ENCODE measurements around the gene LCN9. TPM values are rescaled to one million over a fixed set of nuclear protein-coding genes. Genes with fewer than 3 reads are reported as not detected.

The LCN9 gene
- total RNA-seq, 1 experiment from 2014 or later, result not detected

DNA sequence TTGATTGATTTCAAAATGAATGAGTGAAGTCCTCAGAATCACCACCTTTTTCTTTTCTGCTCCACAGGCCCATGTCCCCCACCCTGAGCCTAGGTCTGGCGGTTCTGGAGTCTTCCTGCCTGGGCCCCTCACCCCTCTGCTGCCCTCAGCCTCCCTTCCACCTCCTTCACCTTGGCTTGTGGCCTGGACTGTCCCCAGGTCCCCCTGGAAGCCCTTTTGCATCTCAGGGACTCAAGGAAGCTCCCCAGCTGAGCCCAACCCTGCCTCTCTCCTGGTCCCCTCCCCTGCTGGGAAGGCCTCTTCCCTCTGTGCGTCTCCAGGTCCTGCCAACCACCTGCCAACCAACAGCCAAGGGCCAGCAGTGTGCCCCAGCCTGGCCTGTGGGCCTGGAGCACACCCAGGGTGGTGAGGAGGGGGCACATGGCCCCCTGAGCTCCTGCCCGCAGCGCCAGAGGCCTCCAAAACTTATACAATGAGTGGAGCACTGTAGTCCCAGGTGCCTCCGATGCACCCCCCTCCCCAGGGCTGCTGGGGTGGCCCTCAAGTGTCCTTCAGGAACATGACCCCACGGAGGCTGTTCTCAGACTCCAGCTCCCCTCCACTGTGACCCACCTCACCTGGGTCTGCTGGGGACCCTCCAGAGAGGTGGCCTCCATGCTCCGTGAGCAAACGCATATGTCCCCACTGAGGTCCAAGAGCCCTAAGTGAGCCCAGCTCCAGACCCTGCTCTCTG is 44.1 kb upstream of the LCN9 start:
- H3K27ac Mint-ChIP-seq (ENCODE audit: unreplicated experiment), result no peak overlapping the region
- DNase-seq, result no peak
- TF ChIP-seq, protein P1, sequence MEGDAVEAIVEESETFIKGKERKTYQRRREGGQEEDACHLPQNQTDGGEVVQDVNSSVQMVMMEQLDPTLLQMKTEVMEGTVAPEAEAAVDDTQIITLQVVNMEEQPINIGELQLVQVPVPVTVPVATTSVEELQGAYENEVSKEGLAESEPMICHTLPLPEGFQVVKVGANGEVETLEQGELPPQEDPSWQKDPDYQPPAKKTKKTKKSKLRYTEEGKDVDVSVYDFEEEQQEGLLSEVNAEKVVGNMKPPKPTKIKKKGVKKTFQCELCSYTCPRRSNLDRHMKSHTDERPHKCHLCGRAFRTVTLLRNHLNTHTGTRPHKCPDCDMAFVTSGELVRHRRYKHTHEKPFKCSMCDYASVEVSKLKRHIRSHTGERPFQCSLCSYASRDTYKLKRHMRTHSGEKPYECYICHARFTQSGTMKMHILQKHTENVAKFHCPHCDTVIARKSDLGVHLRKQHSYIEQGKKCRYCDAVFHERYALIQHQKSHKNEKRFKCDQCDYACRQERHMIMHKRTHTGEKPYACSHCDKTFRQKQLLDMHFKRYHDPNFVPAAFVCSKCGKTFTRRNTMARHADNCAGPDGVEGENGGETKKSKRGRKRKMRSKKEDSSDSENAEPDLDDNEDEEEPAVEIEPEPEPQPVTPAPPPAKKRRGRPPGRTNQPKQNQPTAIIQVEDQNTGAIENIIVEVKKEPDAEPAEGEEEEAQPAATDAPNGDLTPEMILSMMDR (IDR thresholded peaks at IDR 0.05; ENCODE audit: unreplicated experiment), result no peak
- intact Hi-C loops (cut with micrococcal nuclease; ENCODE audit: unreplicated experiment), result no loop called here
- peaks cover 83% of the 10 kb centered on the region for H3K27me3 Mint-ChIP-seq (ENCODE audit: unreplicated experiment)
- no peak overlapping the region for H3K4me3 Mint-ChIP-seq (ENCODE audit: low read depth, unreplicated experiment)
- no TSS peak for BruUV-seq (replicated peaks)
- H3K4me1 Mint-ChIP-seq (ENCODE audit: low read depth, unreplicated experiment), result no peaks in the 10 kb centered on the region
- CTCF ChIA-PET, result no interaction called here
- no peaks in the 10 kb centered on the region for H3K9me3 Mint-ChIP-seq (ENCODE audit: low read depth, unreplicated experiment)
- peaks cover 4% of the 10 kb centered on the region for H3K36me3 Mint-ChIP-seq (ENCODE audit: insufficient read depth, unreplicated experiment)

DNA sequence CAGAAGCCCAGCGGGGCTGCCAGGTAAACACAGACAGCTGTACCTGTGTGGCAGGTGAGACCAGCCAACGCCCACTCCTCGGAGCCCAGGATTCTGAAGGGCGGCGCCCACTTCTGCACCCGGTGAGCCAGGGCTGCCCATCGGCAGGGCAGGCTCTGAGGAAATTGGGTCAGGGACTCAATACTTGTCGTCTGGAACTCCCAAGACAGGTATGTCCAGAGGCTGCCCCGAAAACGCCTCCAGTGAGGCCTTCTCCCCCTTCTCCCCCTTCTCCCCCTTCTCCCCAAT is 43.6 kb upstream of the LCN9 start:
- Mint-ChIP-seq H3K36me3 (ENCODE audit: insufficient read depth, unreplicated experiment) (peaks cover 4% of the 10 kb centered on the region), H3K27me3 (ENCODE audit: unreplicated experiment) (peaks cover 82% of the 10 kb centered on the region), H3K4me1 (ENCODE audit: low read depth, unreplicated experiment) (no peaks in the 10 kb centered on the region), H3K9me3 (ENCODE audit: low read depth, unreplicated experiment) (no peaks in the 10 kb centered on the region), H3K27ac (ENCODE audit: unreplicated experiment) (no peak overlapping the region), H3K4me3 (ENCODE audit: low read depth, unreplicated experiment) (no peak overlapping the region)
- CTCF ChIA-PET, result no interaction called here
- TF ChIP-seq, protein P1 (IDR thresholded peaks at IDR 0.05; ENCODE audit: unreplicated experiment), result no peak
- no TSS peak for BruUV-seq (replicated peaks)
- DNase-seq, result no peak
- intact Hi-C loops (cut with micrococcal nuclease; ENCODE audit: unreplicated experiment), result no loop called here

DNA sequence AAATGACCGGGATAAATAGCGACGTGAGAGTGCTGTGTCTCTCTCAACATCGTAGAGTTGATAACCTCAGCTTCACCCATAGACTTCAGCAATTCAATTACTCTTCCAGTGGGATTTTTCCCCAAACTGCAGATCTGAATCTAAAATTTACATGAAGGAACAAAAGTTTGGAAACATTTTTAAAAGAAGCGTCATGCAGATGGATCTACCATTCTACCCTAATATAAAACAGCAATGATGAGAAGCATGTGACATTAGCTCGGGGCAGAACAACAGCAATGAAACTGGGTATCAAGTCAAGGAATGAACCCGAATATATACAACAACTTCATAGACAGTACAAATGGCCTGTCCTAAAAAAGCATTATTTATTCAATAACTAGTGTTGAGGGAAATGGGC is 42.6 kb upstream of the LCN9 start:
- no peak overlapping the region for H3K27ac Mint-ChIP-seq (ENCODE audit: unreplicated experiment)
- TF ChIP-seq, protein P1 (IDR thresholded peaks at IDR 0.05; ENCODE audit: unreplicated experiment), result no peak
- H3K4me3 Mint-ChIP-seq (ENCODE audit: low read depth, unreplicated experiment), result no peak overlapping the region
- no peaks in the 10 kb centered on the region for H3K9me3 Mint-ChIP-seq (ENCODE audit: low read depth, unreplicated experiment)
- peaks cover 4% of the 10 kb centered on the region for H3K36me3 Mint-ChIP-seq (ENCODE audit: insufficient read depth, unreplicated experiment)
- intact Hi-C loops (cut with micrococcal nuclease; ENCODE audit: unreplicated experiment), result no loop called here
- CTCF ChIA-PET, result no interaction called here
- peaks cover 73% of the 10 kb centered on the region for H3K27me3 Mint-ChIP-seq (ENCODE audit: unreplicated experiment)
- no TSS peak for BruUV-seq (replicated peaks)
- DNase-seq, result no peak
- no peaks in the 10 kb centered on the region for H3K4me1 Mint-ChIP-seq (ENCODE audit: low read depth, unreplicated experiment)

DNA sequence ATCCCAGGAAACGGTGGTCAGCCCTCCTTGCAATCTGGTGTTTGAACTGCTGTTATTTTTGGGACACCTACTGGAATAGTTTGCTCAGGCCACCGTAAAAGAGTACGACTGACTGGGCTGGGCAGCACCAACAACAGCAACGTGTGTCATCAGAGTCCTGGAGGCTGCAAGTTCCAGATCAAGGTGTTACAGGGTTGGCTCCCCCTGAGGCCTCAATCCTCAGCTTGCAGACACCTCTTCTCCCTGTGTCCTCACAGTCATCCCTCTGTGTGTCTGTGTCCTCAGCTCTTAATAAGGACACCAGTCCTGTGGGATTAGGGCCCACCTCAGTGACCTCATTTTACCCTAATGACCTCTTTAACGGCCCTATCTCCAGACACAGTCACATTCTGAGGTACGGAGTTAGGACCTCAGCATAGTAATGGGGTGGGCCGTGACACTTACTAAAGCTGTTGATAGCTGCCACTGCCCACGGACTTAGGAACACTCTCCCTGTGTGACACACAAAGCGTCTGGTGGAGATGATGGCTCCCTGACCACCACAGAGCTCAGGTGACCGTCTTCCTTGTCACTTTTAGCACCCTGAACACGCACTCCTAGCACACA is 40.6 kb upstream of the LCN9 start:
- Mint-ChIP-seq H3K27ac (ENCODE audit: unreplicated experiment) (no peak overlapping the region), H3K9me3 (ENCODE audit: low read depth, unreplicated experiment) (no peaks in the 10 kb centered on the region), H3K4me1 (ENCODE audit: low read depth, unreplicated experiment) (no peaks in the 10 kb centered on the region), H3K4me3 (ENCODE audit: low read depth, unreplicated experiment) (no peak overlapping the region), H3K27me3 (ENCODE audit: unreplicated experiment) (peaks cover 69% of the 10 kb centered on the region), H3K36me3 (ENCODE audit: insufficient read depth, unreplicated experiment) (peaks cover 4% of the 10 kb centered on the region)
- CTCF ChIA-PET, result no interaction called here
- BruUV-seq (replicated peaks), result no TSS peak
- DNase-seq, result no peak
- TF ChIP-seq, protein P1 (IDR thresholded peaks at IDR 0.05; ENCODE audit: unreplicated experiment), result no peak
- intact Hi-C loops (cut with micrococcal nuclease; ENCODE audit: unreplicated experiment), result no loop called here

All from Calu3 (cell line).